Upper lobe of left lung (tissue), 4 donors: ENCODE measurements around the gene CROCC.
"Not testable (repeated sequence)": the region's sequence is repeated elsewhere in the genome, so short reads cannot be mapped to it uniquely, and the experiment has no call there.

Experiments
- CTCF ChIP-seq, 6 experiments: fragments of 450-650 bp in 4 of 6; fragments of 200-600 bp in 2 of 6; sonication (generic) in 2 of 6; IDR thresholded peaks; one replicate each; pipeline ENCODE4 v1.5.1; 2016 to 2019; ENCODE audit warnings: antibody characterized with exemption in 6 of 6
- EP300 ChIP-seq, 4 donors: sonication (generic); formaldehyde crosslinking; IDR thresholded peaks; one replicate each; pipeline ENCODE4 v1.5.1; 2017; ENCODE audit warnings: antibody characterized with exemption in 4 of 4, control low read depth in 2 of 4
- POLR2A ChIP-seq, 4 donors: fragments of 450-650 bp; IDR thresholded peaks; one replicate each; pipeline ENCODE4 v1.5.1; 2016 to 2017; ENCODE audit warnings: antibody characterized with exemption in 4 of 4, mild to moderate bottlenecking in 2 of 4
- POLR2AphosphoS5 ChIP-seq, 2 donors: sonication (generic); formaldehyde crosslinking; IDR thresholded peaks; one replicate each; pipeline ENCODE4 v1.5.1; 2017; ENCODE audit warnings: antibody characterized with exemption in 2 of 2

GRCh38 chr1:16901371-16901770 is 20.4 kb upstream of the CROCC start:
- not testable (repeated sequence) for TF ChIP-seq CTCF, POLR2AphosphoS5, POLR2A, EP300 (IDR thresholded peaks at IDR 0.05)
